ENCODE data around the gene LHFPL4.
"Not testable (repeated sequence)": the region's sequence is repeated elsewhere in the genome, so short reads cannot be mapped to it uniquely, and the experiment has no call there.

The LHFPL4 gene

GRCh38 chr3:9553021-9553947 lies at the start of gene LHFPL4:
TSS of gene LHFPL4 (minus strand) at chr3:9553822. CDS start at chr3:9552679, 1,143 bp downstream.
- TF ChIP-seq CTCF (IDR thresholded peaks at IDR 0.05; ENCODE audit: low read depth, low read length) = no peak
- no peak for DNase-seq (ENCODE audit: low read depth in 2 of 2)
- H3K4me3 ChIP-seq (replicated peaks in 1 of 2; ENCODE audit: low read depth in 2 of 2, low read length in 2 of 2) = no peak within 1 kb of the TSS

GRCh38 chr3:9602620-9603019 lies 49.0 kb upstream of the LHFPL4 start:
- TF ChIP-seq CTCF (IDR thresholded peaks at IDR 0.05; ENCODE audit: low read depth, low read length) = no peak
- DNase-seq (ENCODE audit: low read depth in 2 of 2) = no peak
- no peak overlapping the region for H3K4me3 ChIP-seq (replicated peaks in 1 of 2; ENCODE audit: low read depth in 2 of 2, low read length in 2 of 2)

- not testable (repeated sequence) for DNase-seq (ENCODE audit: low read depth in 2 of 2); H3K4me3 ChIP-seq (replicated peaks in 1 of 2; ENCODE audit: low read depth in 2 of 2, low read length in 2 of 2)
Observed at GRCh38 chr3:9601006-9601581, 47.5 kb upstream of the LHFPL4 start.

GRCh38 chr3:9600597-9600996 lies 47.0 kb upstream of the LHFPL4 start:
- TF ChIP-seq CTCF (IDR thresholded peaks at IDR 0.05; ENCODE audit: low read depth, low read length) = no peak
- H3K4me3 ChIP-seq (replicated peaks in 1 of 2; ENCODE audit: low read depth in 2 of 2, low read length in 2 of 2) = no peak overlapping the region
- peak in 1 of 2 donors; percentile 35 for DNase-seq (ENCODE audit: low read depth in 2 of 2)

- no peak overlapping the region for H3K4me3 ChIP-seq (replicated peaks in 1 of 2; ENCODE audit: low read depth in 2 of 2, low read length in 2 of 2)
- no peak for DNase-seq (ENCODE audit: low read depth in 2 of 2)
- TF ChIP-seq CTCF (IDR thresholded peaks at IDR 0.05; ENCODE audit: low read depth, low read length) = no peak
Observed at GRCh38 chr3:9598783-9599387, 45.3 kb upstream of the LHFPL4 start.

GRCh38 chr3:9595877-9596276 lies 42.3 kb upstream of the LHFPL4 start:
- H3K4me3 ChIP-seq (replicated peaks in 1 of 2; ENCODE audit: low read depth in 2 of 2, low read length in 2 of 2) = no peak overlapping the region
- no peak for DNase-seq (ENCODE audit: low read depth in 2 of 2)
- no peak for TF ChIP-seq CTCF (IDR thresholded peaks at IDR 0.05; ENCODE audit: low read depth, low read length)

GRCh38 chr3:9591781-9592180 lies 38.2 kb upstream of the LHFPL4 start:
- H3K4me3 ChIP-seq (replicated peaks in 1 of 2; ENCODE audit: low read depth in 2 of 2, low read length in 2 of 2); DNase-seq (ENCODE audit: low read depth in 2 of 2): not testable (repeated sequence)

Measured in cardiac fibroblast (primary cell).